ENCODE results near the gene ABRAXAS1.
"Not testable (repeated sequence)": the region's sequence is repeated elsewhere in the genome, so short reads cannot be mapped to it uniquely, and the experiment has no call there.

The ABRAXAS1 gene

DNA sequence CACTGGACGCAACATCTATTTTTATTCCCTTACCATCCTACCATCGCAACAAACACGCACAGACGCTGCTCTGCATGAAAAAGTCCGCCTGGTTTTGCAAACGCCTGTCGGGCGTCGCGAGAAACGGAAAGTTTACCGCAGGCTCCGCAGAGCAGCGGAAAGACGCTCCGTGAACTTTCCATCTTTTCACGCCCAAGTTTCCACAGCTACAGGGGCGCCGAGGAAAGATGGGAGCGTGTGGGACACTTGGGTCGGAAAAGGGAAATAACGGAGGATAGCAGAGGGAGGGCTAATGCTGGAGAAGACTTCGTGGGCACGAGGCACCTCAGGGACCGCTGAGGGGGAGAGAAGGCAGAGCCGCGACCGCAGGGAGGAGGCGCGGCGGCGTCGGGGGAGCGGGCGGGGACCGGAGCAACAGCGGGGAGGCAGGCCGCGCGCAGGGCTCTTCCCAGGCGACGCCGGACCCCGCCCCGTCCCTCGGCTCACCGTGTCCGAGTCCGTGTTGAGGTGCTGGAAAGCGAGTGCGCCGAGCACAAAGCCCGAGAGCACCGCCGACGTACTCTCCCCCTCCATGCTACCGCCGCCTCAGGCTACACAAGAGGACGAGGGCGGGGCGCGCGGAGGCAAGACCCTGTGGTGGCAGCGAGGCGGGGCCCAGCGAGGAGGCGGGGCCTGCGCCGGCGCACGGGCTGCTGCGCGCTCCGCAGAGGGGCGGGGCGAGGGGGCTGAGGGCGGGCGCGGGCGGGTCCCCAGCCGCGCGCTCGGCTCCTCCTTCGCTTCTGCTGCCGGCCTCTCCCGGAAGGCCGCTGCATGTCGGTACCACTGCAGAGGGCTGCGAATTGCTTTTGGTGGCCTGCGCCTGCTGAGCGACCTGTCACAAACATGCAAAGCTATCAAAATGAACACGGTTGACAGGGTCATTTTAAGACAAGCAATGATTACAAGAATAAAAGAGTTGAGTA, at the start of gene ABRAXAS1:
Gene ABRAXAS1 (minus strand): TSS at position 601 of the 962 bp plus-strand sequence. CDS start 28 bp downstream, at position 573.
- H3K4me1 Mint-ChIP-seq, result peaks cover 39% of the 10 kb centered on the region
- no peaks in the 10 kb centered on the region for H3K9me3 Mint-ChIP-seq
- peak within 1 kb of the TSS; percentile 100 for H3K4me3 Mint-ChIP-seq
- peak within 1 kb of the TSS; percentile 97 for H3K27ac Mint-ChIP-seq
- H3K36me3 Mint-ChIP-seq, result no peaks in the 10 kb centered on the region
- no peaks in the 10 kb centered on the region for H3K27me3 Mint-ChIP-seq

DNA sequence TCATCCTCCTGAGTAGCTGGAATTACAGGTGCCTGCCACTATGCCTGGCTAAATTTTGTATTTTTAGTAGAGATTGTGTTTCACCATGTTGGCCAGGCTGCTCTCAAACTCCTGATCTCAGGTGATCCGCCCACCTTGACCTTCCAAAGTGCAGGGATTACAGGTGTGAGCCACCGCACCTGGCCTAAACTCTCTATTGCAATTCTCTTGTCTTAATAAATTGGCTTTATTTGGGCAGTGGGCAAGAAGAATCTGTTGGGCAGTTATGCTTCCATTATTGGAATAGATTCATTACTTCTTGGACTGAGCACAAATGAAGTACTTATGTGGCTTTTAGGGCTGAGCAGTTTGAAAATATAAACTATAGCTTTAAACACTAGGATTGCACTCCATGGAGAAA, 42.8 kb upstream of the ABRAXAS1 start:
- Mint-ChIP-seq H3K36me3 (no peaks in the 10 kb centered on the region), H3K4me3 (no peak overlapping the region), H3K9me3 (no peaks in the 10 kb centered on the region), H3K27me3 (peaks cover 1% of the 10 kb centered on the region), H3K27ac (no peak overlapping the region), H3K4me1 (no peaks in the 10 kb centered on the region)

DNA sequence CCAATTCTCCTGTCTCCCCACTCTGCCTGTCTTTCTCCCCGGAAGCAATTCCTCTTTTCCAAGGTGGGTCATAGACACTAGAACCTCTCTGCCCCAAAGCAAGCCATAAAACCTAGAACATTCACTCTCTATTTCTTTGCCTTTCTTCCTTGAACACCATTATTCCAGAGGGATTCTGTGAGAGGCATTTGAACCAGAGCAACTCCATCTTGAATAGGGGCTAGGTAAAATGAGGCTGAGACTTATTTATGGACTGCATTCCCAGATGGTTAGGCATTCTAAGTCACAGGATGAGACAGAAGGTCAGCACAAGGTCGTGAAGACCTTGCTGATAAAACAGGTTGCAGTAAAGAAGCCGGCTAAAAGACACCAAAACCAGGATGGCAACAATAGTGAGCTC, 37.3 kb upstream of the ABRAXAS1 start:
- Mint-ChIP-seq H3K36me3 (no peaks in the 10 kb centered on the region), H3K4me1 (no peaks in the 10 kb centered on the region), H3K4me3 (no peak overlapping the region), H3K27ac (no peak overlapping the region), H3K27me3 (peaks cover 1% of the 10 kb centered on the region), H3K9me3 (no peaks in the 10 kb centered on the region)

DNA sequence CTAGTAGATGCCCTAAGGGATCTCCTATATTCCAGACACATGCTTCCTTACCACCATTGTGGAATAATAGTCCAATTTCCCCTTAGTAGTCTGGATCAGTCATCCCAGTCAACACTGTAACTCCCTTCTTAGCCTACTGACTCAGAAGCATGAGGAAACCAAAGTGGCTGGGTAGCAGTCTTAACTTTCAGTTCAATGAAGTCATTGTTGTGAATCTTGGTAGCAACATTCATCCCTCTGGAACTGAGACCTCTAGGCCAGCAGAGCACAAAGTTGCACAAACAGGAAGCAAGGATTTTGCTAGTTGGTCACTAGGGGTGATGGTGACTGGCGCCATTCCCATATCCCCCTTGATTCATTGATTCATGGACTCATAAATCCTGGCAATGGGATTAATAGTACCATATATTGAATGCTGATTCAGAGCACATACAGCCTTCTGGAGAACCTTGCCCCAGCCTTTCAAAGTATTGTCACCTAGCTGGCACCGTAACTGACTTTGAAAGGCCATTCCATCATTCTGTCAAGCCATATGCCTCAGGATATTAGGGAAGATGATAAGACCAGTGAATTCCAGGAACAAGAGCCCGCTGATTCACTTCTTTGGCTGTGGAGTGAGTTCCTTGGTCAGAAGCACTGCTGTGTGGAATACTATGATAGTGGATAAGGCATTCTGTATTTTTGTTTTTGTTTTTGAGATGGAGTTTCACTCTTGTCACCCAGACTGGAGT, 31.3 kb upstream of the ABRAXAS1 start:
- H3K27me3 Mint-ChIP-seq, result no peaks in the 10 kb centered on the region
- H3K36me3 Mint-ChIP-seq, result no peaks in the 10 kb centered on the region

DNA sequence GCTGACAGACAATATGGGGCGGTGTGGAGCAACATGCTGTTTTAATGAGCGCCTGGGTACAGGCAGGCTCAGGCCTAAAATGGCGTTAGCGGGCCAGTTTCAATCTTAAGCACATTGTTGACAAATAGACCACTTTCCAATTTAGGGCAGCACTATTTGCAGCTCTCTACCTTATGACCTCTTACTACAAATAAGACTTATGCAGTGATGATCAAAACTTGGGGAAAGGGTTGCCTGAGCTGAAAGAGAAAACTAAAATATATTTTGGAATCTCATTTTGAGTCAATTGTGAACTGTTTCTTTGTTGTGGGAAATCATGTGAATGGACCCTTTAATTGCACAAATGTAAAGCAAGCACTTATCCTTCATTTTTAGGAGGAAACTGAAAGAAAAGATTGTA, 25.5 kb upstream of the ABRAXAS1 start:
- H3K4me3 Mint-ChIP-seq, result no peak overlapping the region
- no peaks in the 10 kb centered on the region for H3K9me3 Mint-ChIP-seq
- no peaks in the 10 kb centered on the region for H3K36me3 Mint-ChIP-seq
- no peak overlapping the region for H3K27ac Mint-ChIP-seq
- H3K4me1 Mint-ChIP-seq, result no peaks in the 10 kb centered on the region
- H3K27me3 Mint-ChIP-seq, result no peaks in the 10 kb centered on the region

More for the DNA sequence above, 31.3 kb upstream of the ABRAXAS1 start:
- no peak overlapping the region for H3K4me3 Mint-ChIP-seq
- no peaks in the 10 kb centered on the region for H3K9me3 Mint-ChIP-seq
- H3K4me1 Mint-ChIP-seq, result no peaks in the 10 kb centered on the region
- H3K27ac Mint-ChIP-seq, result no peak overlapping the region

DNA sequence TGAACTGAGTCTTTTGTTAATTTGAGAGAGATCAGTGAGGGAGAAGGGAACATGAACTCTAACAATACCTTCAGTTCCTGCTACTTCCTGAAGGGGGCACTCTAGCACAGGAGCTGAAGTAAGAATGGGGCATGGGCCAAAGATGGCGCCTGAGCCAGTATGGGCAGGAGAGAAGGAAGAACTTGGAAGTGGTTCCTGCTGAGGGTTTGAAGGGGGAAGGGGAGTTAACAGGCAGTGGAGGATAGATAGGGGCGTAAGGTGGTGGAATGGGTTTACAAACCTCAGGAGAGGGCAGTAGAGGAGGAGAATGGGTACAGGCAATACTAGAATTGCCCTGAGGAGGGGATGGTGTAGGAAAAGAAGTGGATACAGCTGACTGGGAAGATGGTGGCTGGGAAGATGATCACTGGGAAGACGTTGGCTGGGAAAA, 24.3 kb upstream of the ABRAXAS1 start:
- not testable (repeated sequence) for H3K27me3 Mint-ChIP-seq, H3K27ac Mint-ChIP-seq, H3K9me3 Mint-ChIP-seq, H3K4me3 Mint-ChIP-seq, H3K36me3 Mint-ChIP-seq, H3K4me1 Mint-ChIP-seq

DNA sequence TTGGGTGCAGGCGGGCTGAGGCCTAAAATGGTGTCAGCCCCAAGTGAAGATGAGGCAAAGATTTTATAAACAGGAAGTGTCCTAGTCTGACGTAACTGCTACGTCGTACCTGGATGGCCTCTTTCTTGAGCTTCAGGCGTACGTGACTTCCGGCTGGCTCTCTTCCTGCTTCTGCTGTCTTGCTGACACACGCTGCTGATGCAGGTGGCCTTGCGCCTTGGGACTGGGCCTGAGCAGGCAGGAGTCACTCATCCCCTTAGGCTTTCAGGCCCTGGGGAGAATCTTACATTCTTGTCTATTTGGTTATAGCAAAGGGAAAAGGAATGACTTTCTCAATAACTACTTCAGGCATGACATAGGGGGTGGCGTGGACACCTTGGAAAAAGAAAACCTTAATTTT, 20.1 kb upstream of the ABRAXAS1 start:
- H3K4me3 Mint-ChIP-seq, result no peak overlapping the region
- H3K4me1 Mint-ChIP-seq, result peaks cover 15% of the 10 kb centered on the region
- H3K36me3 Mint-ChIP-seq, result no peaks in the 10 kb centered on the region
- no peaks in the 10 kb centered on the region for H3K27me3 Mint-ChIP-seq
- no peaks in the 10 kb centered on the region for H3K9me3 Mint-ChIP-seq
- H3K27ac Mint-ChIP-seq, result no peak overlapping the region

DNA sequence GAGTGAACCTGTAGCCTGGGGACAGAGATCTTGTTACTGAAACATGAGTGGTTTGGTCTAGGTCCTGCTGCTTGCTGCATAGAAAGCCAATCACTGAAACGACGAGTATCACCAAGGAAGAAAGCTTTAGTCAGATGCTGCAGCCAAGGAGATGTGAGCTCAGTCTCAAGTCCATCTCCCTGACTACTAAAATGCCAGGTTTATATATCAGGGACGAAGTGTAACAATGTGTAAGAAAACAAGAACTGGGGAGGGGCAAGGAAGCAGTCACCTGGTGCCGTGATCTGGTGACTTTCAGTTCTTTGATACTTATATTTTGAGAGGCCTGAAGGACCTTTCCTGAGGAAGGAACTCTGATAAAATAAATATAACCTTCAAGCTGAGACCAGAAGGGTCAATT, 19.6 kb upstream of the ABRAXAS1 start:
- H3K27me3 Mint-ChIP-seq, result no peaks in the 10 kb centered on the region

DNA sequence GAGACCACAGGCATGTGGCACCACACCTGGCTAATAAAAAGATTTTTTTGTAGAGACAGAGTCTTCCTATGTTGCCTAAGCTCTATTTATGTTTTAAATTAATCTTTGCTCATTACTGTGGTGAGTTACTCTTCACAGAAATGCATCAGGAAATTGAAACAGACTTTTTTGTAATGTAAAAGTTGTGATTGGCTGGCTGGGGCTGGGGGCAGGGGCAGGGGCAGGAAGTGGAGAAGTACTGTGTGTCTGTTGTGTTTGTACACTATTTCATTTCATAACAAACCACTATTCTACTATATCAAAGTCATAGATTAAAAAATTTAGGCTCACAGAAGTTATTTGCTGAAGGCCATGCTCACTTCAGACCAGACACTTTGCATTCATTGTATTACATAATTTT, 19.1 kb upstream of the ABRAXAS1 start:
- Mint-ChIP-seq H3K4me1 (peaks cover 15% of the 10 kb centered on the region), H3K36me3 (no peaks in the 10 kb centered on the region), H3K4me3 (no peak overlapping the region), H3K27ac (peak overlapping the region; percentile 80), H3K27me3 (no peaks in the 10 kb centered on the region), H3K9me3 (no peaks in the 10 kb centered on the region)

More for the DNA sequence above, 19.6 kb upstream of the ABRAXAS1 start:
- no peaks in the 10 kb centered on the region for H3K36me3 Mint-ChIP-seq
- H3K4me1 Mint-ChIP-seq, result peaks cover 15% of the 10 kb centered on the region
- no peaks in the 10 kb centered on the region for H3K9me3 Mint-ChIP-seq
- peak overlapping the region; percentile 33 for H3K4me3 Mint-ChIP-seq
- H3K27ac Mint-ChIP-seq, result peak overlapping the region; percentile 80

DNA sequence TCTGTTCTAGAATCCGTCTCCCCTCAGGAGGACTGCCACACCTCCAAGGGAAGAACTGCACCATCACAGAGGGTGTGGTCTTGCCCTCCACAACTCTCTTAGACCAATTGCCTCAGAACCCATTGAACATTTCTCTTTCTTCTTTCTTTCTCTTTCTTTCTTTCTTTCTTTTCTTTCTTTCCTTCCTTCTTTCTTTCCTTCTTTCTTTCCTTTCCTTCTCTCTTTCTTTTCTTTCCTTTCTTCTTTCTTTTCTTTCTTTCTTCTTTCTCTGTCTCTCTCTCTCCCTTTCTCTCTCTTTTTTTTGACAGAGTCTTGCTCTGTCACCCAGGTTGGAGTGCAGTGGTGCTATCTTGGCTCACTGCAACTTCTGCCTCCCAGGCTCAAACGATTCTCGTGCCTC, 16.8 kb upstream of the ABRAXAS1 start:
- peaks cover 15% of the 10 kb centered on the region for H3K4me1 Mint-ChIP-seq
- H3K27me3 Mint-ChIP-seq, H3K4me3 Mint-ChIP-seq, H3K27ac Mint-ChIP-seq, H3K36me3 Mint-ChIP-seq, H3K9me3 Mint-ChIP-seq: not testable (repeated sequence)

DNA sequence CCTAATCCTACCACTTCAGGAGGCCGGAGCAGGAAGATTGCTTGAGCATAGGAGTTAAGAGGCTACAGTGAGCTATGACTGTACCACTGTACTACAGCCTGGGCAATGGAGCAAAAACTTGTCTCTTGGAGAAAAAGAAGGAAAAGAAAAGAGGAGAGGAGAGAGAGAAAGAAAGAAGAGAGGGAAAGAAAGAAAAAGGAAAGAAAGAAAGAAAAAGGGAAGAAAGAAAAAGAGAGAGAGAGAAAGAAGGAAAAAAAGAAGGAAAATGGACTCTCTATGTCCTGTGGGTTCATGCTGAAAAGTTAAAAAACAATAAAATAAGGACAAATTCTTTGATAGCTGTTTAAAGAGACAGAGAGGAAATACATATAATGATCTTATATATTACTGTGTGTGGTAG, 13.3 kb upstream of the ABRAXAS1 start:
- Mint-ChIP-seq H3K27me3 (no peaks in the 10 kb centered on the region), H3K4me3 (no peak overlapping the region), H3K9me3 (no peaks in the 10 kb centered on the region), H3K27ac (no peak overlapping the region), H3K4me1 (no peaks in the 10 kb centered on the region), H3K36me3 (no peaks in the 10 kb centered on the region)

DNA sequence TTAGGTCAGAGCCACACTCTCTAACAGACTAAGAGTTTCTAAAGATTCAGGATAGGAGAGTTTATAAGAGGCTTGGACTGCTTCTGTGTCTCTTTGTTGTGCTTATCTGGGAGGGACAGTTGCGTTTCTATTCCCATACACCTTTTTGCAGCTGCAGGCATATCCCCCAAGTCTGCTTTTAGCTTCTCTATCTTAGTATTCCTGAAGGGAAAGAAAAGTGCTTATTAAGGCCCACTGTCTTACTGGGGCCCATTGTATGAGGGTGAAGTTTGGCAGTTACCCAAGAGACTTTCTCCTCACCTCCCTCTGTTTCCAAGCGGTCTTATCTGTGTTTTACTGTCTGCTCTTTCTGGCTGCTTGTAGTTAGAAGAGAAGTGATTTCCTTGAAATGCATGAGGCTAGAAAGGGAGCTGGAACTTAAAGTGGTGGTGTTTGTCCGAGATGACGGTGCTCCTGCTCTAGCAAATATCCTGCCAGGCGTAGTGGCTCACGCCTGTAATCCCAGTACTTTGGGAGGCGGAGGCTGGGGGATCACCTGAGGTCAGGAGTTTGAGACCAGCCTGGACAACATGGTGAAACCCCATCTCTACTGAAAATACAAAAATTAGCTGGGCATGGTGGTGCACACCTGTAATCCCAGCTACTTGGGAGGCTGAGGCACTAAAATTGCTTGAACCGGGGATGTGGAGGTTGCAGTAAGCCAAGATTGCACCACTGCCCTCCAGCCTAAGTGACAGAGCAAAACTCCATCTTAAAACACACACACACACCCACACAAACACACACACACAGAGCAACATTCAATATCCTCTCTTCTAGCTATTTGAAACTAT, 11.4 kb upstream of the ABRAXAS1 start:
- not testable (repeated sequence) for H3K27ac Mint-ChIP-seq, H3K27me3 Mint-ChIP-seq, H3K4me1 Mint-ChIP-seq, H3K9me3 Mint-ChIP-seq, H3K4me3 Mint-ChIP-seq, H3K36me3 Mint-ChIP-seq

DNA sequence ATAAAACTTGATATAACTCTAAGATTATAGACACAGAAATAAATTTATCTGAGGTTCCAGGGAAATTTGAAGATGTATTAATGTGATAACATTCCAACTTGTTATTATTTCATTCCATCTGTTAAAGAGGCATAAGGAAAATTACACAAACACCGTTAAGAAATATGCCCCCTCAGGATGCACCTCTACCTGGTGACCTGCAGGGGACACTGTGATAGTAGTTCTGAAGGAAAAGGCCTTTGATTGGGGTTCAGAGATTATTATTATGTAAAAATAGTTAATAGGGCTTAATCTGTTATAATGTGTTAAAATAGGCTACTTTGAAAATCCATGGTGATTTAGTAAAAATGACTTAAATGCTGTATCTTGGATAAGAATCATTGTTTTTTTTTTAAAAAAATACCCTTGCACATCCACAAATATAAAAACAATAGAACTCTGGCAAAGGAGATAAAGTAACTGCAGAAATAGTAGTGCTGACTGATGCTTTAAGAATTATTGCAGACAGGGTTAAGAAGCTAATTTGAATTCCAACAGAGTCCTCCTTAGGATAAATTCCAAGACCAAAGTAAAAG, 6.1 kb upstream of the ABRAXAS1 start:
- Mint-ChIP-seq H3K27ac (no peak overlapping the region), H3K4me1 (peaks cover 9% of the 10 kb centered on the region), H3K9me3 (no peaks in the 10 kb centered on the region), H3K4me3 (no peak overlapping the region), H3K27me3 (no peaks in the 10 kb centered on the region), H3K36me3 (no peaks in the 10 kb centered on the region)

DNA sequence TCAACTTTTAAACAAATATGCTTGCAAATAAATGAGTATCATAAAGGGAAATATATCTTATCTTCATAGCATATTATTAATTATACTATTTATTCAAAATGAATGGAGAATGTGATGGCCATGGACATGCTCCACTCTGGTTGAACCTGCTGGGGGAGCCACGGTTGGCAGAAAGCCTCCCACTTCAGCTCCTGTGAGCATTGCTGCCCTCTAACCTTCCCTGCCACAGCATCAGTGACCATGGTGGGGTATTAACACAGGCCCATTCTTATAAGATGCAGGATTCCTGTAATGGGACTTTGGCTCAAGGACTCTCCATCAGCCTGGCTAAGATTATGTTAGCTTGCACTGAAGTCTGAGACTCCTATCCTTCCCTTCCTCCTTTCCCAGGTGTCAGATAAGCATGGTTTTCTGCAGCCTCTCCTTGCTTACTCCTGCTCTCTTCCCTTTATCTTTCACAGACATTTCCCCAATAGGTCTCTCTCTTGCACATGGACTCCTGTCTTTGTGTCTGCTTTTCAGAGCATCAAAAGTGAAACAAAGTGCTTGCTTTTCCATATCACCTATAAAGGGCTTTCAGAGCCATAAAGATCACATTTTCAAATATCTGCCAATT, 4.9 kb upstream of the ABRAXAS1 start:
- Mint-ChIP-seq H3K4me3 (no peak overlapping the region), H3K36me3 (no peaks in the 10 kb centered on the region), H3K27me3 (no peaks in the 10 kb centered on the region), H3K4me1 (peaks cover 13% of the 10 kb centered on the region), H3K27ac (no peak overlapping the region), H3K9me3 (no peaks in the 10 kb centered on the region)

All from activated naive CD4-positive, alpha-beta T cell treated with anti-CD3 and anti-CD28 coated beads, Interleukin-2, amount 50 U/mL, for 24 hours (primary cell).